HG02571 (cell line): ENCODE measurements around the gene PTPRN2.
"Not testable (repeated sequence)": the region's sequence is repeated elsewhere in the genome, so short reads cannot be mapped to it uniquely, and the experiment has no call there.

Experiments
- ATAC-seq: cut with Tn5 transposase; IDR thresholded peaks from one replicate; pipeline ENCODE4 v1.9.1; 2021; ENCODE audit warnings: mild to moderate bottlenecking, moderate library complexity; ENCODE audit not compliant: unreplicated experiment

Gene PTPRN2

DNA sequence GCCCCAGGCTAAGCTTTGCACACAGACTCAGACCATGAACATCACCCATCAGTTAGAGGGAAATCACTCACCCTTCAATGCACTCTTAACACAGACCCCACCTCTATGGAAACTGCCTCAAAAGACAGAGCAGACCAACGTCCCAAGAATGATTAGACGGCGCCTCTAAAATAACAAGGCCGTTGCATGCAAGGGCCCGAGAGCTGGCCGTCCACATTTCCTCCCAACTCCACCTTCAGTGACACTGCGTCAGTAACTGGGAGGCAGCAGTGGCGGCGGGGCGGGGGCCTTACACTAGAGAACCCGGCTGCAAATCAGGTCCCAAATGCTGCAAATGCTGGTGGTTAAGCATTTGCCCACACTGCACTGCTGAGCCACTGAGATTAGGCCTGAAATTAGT, 115.0 kb downstream of the PTPRN2 start:
- ATAC-seq = no peak

DNA sequence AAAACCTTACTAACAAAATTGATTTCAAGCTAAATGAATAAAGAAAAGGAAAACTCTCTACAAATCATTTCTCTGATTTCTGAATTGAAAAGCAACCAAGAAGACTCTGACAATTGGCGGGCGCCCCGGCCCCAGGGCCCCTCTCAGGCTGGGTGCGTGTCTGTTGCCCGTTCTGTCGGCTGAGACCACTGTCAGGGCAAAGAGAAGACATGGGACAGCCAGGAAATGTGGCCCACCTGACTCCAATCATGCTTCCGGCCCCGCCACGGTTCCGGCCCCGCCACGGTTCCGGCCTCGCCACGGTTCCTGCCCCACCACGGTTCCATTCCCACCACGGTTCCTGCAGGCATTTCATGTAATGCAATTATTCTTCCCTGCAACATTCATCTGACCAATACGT, 115.9 kb downstream of the PTPRN2 start:
- no peak for ATAC-seq

GRCh38 chr7:158470336-158470735, 117.3 kb downstream of the PTPRN2 start:
- no peak for ATAC-seq

GRCh38 chr7:158469396-158470051, 118.1 kb downstream of the PTPRN2 start:
- ATAC-seq = no peak

DNA sequence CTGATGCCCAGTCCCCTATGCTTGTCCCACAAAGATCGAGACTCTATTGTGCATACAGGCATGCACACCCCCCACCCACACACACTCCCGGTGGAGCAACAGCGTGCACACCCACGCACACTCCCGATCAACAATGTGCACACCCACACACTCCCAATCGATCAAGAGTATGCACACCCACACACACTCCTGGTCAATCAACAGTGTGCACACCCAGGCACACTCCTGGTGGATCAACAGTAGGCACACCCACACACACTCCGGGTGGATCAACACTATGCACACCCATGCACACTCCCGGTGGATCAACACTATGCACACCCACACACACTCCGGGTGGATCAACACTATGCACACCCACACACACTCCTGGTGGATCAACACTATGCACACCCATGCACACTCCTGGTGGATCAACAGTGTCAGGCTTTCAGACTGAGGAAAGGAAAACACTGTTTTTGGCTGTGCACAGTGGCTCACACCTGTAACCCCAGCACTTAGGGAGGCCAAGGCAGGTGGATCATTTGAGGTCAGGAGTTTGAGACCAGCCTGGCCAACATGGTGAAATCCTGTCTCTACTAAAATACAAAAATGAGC, 118.8 kb downstream of the PTPRN2 start:
- ATAC-seq = no peak

DNA sequence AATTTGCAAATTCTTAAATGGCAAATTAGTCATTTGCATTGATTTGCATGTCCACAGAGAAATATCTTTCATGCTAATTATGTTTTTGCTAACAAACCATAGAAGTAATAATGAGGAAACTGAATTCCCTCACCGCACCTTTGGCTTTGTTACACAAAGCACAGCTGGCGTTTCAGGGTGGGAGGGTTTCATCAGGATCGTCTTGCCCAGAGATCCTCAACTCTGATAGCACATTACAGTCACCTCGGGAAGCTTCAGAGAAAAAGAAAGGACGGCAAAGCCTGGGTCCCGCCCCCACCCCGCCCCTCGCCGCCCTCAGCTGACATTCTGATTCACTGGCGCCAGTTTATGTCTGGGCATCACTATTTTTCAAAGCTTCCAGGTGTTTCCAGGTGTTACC, 119.4 kb downstream of the PTPRN2 start:
- ATAC-seq = no peak

- no peak for ATAC-seq
These were observed 120.1 kb downstream of the PTPRN2 start for GRCh38 chr7:158467562-158467961.

DNA sequence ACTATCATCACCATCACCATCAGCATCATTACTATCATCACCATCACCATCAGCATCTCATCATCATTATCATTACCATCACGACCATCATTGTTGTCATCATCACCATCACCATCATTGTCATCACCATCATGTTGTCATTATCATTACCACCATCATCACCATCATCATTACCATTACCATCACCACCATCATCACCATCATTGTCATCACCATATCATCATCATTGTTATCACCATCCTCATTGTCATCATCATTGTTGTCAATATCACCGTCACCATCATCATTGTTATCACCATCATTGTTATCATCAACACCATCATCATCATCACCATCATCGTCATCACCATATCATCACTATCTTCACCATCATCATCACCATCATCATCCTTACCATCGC, 124.3 kb downstream of the PTPRN2 start:
- ATAC-seq = no peak

- no peak for ATAC-seq
These were observed 125.8 kb downstream of the PTPRN2 start for GRCh38 chr7:158461824-158462223.

DNA sequence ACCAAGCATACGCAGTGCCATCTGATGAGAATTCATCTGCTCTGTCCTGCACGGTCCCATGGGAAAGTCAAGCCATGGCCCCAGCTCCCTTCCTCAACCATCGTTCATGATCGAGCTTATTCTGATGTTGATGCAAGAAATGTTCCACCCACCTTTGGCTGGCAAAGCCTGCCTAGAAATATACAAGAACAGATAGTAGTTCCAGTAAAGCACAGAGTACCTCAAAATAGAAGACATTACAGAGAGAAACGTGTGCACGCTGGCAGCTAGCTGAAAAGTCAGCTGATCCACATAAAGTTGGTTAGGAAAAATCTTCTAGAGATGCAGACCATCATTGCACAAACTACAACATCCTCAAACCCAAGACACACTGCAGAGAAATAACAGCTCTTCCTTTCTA, 127.0 kb downstream of the PTPRN2 start:
- ATAC-seq = no peak

- ATAC-seq = no peak
These were observed 128.8 kb downstream of the PTPRN2 start for GRCh38 chr7:158458716-158459282.

- ATAC-seq = no peak
These were observed 129.5 kb downstream of the PTPRN2 start for GRCh38 chr7:158458096-158458495.

DNA sequence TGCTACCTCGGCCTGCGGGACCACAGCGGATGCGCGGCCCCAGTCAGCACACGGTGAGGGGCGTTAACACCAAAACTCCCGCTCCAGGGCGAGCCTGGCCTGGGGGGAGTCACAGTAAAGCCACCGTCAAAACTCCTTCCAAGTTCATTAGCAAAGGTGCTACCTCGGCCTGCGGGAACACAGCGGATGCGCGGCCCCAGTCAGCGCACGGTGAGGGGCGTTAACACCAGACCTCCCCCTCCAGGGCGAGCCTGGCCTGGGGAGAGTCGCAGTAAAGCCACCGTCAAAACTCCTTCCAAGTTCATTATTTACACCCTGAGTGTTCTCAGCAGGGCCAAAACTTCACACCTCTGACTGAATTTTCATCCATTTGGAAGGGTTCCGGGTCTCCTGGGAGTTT, 130.0 kb downstream of the PTPRN2 start:
- not testable (repeated sequence) for ATAC-seq

GRCh38 chr7:158454631-158455030, 133.0 kb downstream of the PTPRN2 start:
- no peak for ATAC-seq

- ATAC-seq = no peak
These were observed 134.0 kb downstream of the PTPRN2 start for GRCh38 chr7:158453663-158454062.

DNA sequence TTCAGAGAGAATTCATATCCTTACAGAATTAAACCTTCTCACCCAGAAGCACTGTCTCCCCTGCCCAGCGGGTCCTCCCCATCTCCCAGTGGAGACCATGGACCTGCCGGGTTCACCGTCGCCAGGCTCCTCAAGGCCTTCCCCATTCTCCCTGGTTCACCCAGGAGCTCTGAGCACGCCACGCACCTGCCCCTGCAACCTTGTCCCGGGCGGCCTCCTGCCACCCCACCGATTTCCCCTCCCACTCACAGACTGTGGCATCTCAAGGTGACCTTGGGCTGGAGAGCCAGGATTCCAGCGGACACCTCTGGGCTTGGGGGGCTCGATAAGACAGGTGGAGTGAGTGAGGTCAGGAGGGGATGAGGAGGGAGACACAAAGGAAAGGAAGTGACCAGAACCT, 135.3 kb downstream of the PTPRN2 start:
- no peak for ATAC-seq

- no peak for ATAC-seq
These were observed 137.0 kb downstream of the PTPRN2 start for GRCh38 chr7:158450476-158451124.

GRCh38 chr7:158449942-158450341, 137.7 kb downstream of the PTPRN2 start:
- no peak for ATAC-seq

- ATAC-seq = no peak
These were observed 138.4 kb downstream of the PTPRN2 start for GRCh38 chr7:158449266-158449665.

- ATAC-seq = no peak
These were observed 139.1 kb downstream of the PTPRN2 start for GRCh38 chr7:158448430-158449100.

DNA sequence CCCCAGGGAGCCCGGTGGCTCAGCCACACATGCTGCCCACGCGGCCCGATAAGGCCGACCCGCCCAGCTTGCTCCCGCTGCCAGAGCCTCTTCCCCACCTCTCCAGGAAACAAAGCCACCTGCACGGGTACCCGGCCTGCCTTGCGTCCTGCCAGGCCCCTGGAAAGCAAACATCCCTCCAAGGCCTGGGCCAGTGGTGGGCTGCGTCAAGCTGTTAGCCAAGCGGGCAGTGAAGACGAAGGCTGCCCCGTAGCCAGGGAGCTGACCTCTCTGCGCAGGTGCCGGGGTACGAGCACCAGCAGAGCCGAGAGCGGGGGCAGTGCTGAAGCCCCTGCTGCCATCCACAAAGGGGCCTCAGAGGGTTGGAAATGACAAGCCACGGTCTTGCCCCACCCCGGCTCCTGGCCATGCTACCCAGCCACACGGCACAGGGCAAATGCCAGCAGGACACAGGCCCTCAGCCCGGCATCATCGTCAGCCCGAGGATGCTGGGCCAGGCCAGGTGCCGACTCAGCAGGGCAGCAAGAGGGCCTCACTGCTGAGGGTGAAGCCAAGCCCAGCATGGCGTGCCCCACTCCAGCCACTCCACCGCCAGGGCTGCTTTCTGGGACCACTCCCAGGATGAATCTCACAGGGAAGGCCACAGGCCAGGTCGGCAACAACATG, 140.0 kb downstream of the PTPRN2 start:
- no peak for ATAC-seq
